ENCODE data around the gene ARHGAP8. TPM values are rescaled to one million over a fixed set of nuclear protein-coding genes. Genes with fewer than 3 reads are reported as not detected.

Gene ARHGAP8
- total and polyA plus RNA-seq, 2 donors (not counting 1 experiment from before 2014, with no cell fraction given): 0.07 to 0.17 TPM

DNA sequence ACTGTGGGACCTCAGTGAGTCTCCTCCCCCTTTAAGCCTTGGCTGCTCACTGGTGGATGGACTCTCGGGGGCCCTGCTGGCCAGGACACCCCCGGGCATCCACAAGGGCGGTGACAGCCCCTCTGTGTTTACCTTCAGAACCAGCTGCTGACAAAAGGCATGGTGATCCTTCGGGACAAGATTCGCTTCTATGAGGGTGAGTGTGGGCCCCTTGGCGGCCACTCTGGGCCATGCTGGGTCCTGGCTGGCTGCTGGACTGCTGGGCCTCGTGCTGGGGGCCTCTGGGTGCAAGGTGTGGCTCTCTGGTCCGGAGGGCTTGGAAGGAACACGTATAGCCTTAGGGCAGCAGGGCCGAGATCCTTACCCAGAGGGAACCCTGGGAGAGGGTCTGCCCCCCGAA is 25.9 kb upstream of the ARHGAP8 start:
- no peaks in the 10 kb centered on the region for H3K79me2 ChIP-seq (ENCODE audit: control insufficient read depth, insufficient read depth, low read length)
- no peak overlapping the region for H3K4me3 ChIP-seq (replicated peaks in 1 of 4; ENCODE audit: control extremely low read depth in 1 of 4, insufficient read depth in 1 of 4, low read depth in 3 of 4, low read length in 4 of 4)
- no peak overlapping the region for H3K27ac ChIP-seq (ENCODE audit: insufficient read depth, low read length)
- H3K27me3 ChIP-seq (ENCODE audit: control insufficient read depth, insufficient read depth, low read length): no peaks in the 10 kb centered on the region
- no peaks in the 10 kb centered on the region for H3K36me3 ChIP-seq (ENCODE audit: control insufficient read depth, insufficient read depth, low read length)
- no peaks in the 10 kb centered on the region for H3K9me3 ChIP-seq (ENCODE audit: control insufficient read depth, insufficient read depth, low read depth, low read length)
- H3K4me1 ChIP-seq (ENCODE audit: control insufficient read depth, extremely low read depth, insufficient read depth, low read length): peaks cover 9% of the 10 kb centered on the region
- DNase-seq (ENCODE audit: low read depth in 2 of 2): no peak
- H4K20me1 ChIP-seq (ENCODE audit: control insufficient read depth, extremely low read depth, insufficient read depth, low read length): no peaks in the 10 kb centered on the region
- TF ChIP-seq, protein P1, sequence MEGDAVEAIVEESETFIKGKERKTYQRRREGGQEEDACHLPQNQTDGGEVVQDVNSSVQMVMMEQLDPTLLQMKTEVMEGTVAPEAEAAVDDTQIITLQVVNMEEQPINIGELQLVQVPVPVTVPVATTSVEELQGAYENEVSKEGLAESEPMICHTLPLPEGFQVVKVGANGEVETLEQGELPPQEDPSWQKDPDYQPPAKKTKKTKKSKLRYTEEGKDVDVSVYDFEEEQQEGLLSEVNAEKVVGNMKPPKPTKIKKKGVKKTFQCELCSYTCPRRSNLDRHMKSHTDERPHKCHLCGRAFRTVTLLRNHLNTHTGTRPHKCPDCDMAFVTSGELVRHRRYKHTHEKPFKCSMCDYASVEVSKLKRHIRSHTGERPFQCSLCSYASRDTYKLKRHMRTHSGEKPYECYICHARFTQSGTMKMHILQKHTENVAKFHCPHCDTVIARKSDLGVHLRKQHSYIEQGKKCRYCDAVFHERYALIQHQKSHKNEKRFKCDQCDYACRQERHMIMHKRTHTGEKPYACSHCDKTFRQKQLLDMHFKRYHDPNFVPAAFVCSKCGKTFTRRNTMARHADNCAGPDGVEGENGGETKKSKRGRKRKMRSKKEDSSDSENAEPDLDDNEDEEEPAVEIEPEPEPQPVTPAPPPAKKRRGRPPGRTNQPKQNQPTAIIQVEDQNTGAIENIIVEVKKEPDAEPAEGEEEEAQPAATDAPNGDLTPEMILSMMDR (conservative IDR thresholded peaks at IDR 0.05 in 1 of 2, IDR thresholded peaks at IDR 0.05 in 1 of 2; ENCODE audit: low read depth in 1 of 2, low read length in 2 of 2): no peak
- no peak for TF ChIP-seq EZH2 (IDR thresholded peaks at IDR 0.05; ENCODE audit: low read length, missing control alignments)
- no peak overlapping the region for H2AFZ ChIP-seq (ENCODE audit: low read length)
- H3K4me2 ChIP-seq (ENCODE audit: extremely low read depth, insufficient read depth, low read length): no peak overlapping the region
- H3K9ac ChIP-seq (ENCODE audit: insufficient read depth, low read length): no peak overlapping the region

DNA sequence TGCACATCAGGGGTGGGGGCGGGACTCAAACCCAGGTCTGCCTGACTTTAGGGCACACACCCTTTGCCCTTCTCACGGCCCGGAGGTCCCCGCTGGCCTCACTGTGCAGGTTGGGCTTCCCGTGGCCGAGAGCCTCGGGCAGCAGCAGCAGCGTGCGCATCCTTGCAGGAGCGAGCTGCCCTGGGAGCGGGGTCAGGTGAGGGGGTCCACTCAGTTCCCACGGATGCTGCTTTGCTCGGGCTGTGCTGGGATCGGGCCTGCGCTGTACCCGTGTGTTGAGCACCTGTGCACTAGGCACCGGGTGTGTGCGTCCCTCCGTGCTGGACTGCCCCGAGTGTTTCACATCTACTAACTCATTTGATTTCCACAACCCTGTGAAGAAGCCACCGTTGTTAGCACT is 25.2 kb upstream of the ARHGAP8 start:
- H4K20me1 ChIP-seq (ENCODE audit: control insufficient read depth, extremely low read depth, insufficient read depth, low read length): no peaks in the 10 kb centered on the region
- TF ChIP-seq, protein P1 (conservative IDR thresholded peaks at IDR 0.05 in 1 of 2, IDR thresholded peaks at IDR 0.05 in 1 of 2; ENCODE audit: low read depth in 1 of 2, low read length in 2 of 2): no peak
- DNase-seq (ENCODE audit: low read depth in 2 of 2): no peak

DNA sequence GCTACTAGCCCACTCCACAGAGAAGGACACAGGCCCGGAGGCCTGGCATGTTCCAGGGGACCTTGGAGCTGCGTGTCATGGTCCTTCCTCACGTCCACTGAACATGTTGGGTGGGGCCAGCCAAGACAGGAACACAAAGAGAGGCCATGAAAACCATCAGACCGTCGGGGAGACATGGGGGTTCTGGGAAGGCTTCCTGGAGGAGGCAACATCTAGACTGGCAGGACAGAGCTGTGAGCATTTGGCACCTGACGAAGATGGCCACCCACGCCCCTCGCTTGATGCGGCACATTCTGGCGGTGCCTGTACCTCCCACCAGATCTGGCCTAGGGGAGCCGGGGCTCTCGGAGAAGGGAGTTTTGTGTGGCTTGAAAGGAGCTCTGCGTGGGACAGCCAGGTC is 24.7 kb upstream of the ARHGAP8 start:
- no peaks in the 10 kb centered on the region for H4K20me1 ChIP-seq (ENCODE audit: control insufficient read depth, extremely low read depth, insufficient read depth, low read length)
- H3K4me3 ChIP-seq (replicated peaks in 1 of 4; ENCODE audit: control extremely low read depth in 1 of 4, insufficient read depth in 1 of 4, low read depth in 3 of 4, low read length in 4 of 4): no peak overlapping the region
- peaks cover 9% of the 10 kb centered on the region for H3K4me1 ChIP-seq (ENCODE audit: control insufficient read depth, extremely low read depth, insufficient read depth, low read length)
- no peak overlapping the region for H3K4me2 ChIP-seq (ENCODE audit: extremely low read depth, insufficient read depth, low read length)
- no peak overlapping the region for H3K27ac ChIP-seq (ENCODE audit: insufficient read depth, low read length)
- H3K27me3 ChIP-seq (ENCODE audit: control insufficient read depth, insufficient read depth, low read length): no peaks in the 10 kb centered on the region
- DNase-seq (ENCODE audit: low read depth in 2 of 2): no peak
- TF ChIP-seq EZH2 (IDR thresholded peaks at IDR 0.05; ENCODE audit: low read length, missing control alignments): no peak
- TF ChIP-seq, protein P1 (conservative IDR thresholded peaks at IDR 0.05 in 1 of 2, IDR thresholded peaks at IDR 0.05 in 1 of 2; ENCODE audit: low read depth in 1 of 2, low read length in 2 of 2): no peak
- H3K79me2 ChIP-seq (ENCODE audit: control insufficient read depth, insufficient read depth, low read length): no peaks in the 10 kb centered on the region
- no peaks in the 10 kb centered on the region for H3K9me3 ChIP-seq (ENCODE audit: control insufficient read depth, insufficient read depth, low read depth, low read length)
- no peak overlapping the region for H3K9ac ChIP-seq (ENCODE audit: insufficient read depth, low read length)
- H3K36me3 ChIP-seq (ENCODE audit: control insufficient read depth, insufficient read depth, low read length): no peaks in the 10 kb centered on the region
- H2AFZ ChIP-seq (ENCODE audit: low read length): no peak overlapping the region

More for the DNA sequence above, 25.2 kb upstream of the ARHGAP8 start:
- Histone ChIP-seq H3K4me1 (ENCODE audit: control insufficient read depth, extremely low read depth, insufficient read depth, low read length) (peaks cover 9% of the 10 kb centered on the region), H3K9ac (ENCODE audit: insufficient read depth, low read length) (no peak overlapping the region), H2AFZ (ENCODE audit: low read length) (no peak overlapping the region), H3K4me2 (ENCODE audit: extremely low read depth, insufficient read depth, low read length) (no peak overlapping the region), H3K36me3 (ENCODE audit: control insufficient read depth, insufficient read depth, low read length) (no peaks in the 10 kb centered on the region), H3K4me3 (replicated peaks in 1 of 4; ENCODE audit: control extremely low read depth in 1 of 4, insufficient read depth in 1 of 4, low read depth in 3 of 4, low read length in 4 of 4) (no peak overlapping the region), H3K27ac (ENCODE audit: insufficient read depth, low read length) (no peak overlapping the region), H3K9me3 (ENCODE audit: control insufficient read depth, insufficient read depth, low read depth, low read length) (no peaks in the 10 kb centered on the region), H3K27me3 (ENCODE audit: control insufficient read depth, insufficient read depth, low read length) (no peaks in the 10 kb centered on the region), H3K79me2 (ENCODE audit: control insufficient read depth, insufficient read depth, low read length) (no peaks in the 10 kb centered on the region)
